ENCODE results near the gene USP22. TPM values are rescaled to one million over a fixed set of nuclear protein-coding genes. Genes with fewer than 3 reads are reported as not detected.

The USP22 gene
- total RNA-seq, 1 experiment from 2014 or later: 224 TPM

DNA sequence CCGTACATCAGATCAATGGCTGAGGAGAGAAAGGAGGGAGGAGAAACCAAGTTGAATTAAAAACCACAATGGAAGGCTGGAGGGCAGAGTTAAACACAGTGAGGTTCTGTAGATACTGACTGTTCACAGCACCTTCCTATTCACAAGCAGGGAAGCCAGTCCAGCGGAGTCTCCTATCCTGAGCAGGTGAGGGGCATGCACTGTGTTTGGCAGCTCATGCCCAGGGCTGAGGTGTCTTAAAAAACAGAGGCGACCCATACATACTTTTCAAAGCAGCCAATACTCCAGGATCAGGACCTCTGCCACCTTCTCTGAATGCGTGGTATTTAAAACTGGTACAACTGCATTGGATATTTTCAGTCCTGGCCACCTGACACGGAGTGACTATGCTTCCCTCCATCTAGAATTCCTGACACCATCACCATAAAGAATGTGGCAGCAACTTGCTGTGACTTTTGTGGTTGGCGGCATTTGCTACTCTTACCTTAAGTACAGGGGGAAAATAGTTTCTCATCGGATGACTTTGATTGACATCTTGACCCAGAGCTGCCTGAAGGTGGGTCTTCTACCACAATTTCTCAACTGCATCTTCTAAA, 21.5 kb downstream of the USP22 start:
- in situ Hi-C loops (cut with HindIII; ENCODE audit: low pct_unique_long_range_greater_than_20kb, low sequenced_read_pairs): no loop called here
- BruUV-seq (replicated peaks): no TSS peak
- no peak for DNase-seq (ENCODE audit: low read depth, low spot score)
- H3K27ac ChIP-seq (ENCODE audit: low read length): no peak overlapping the region
- no peak for ATAC-seq
- intact Hi-C loops (cut with micrococcal nuclease; ENCODE audit: unreplicated experiment): no loop called here
- H3K4me3 ChIP-seq (ENCODE audit: low read depth in 2 of 2, low read length in 2 of 2): no peak overlapping the region
- POLR2A ChIA-PET: no interaction called here
- CTCF ChIA-PET: no interaction called here
- H3K36me3 ChIP-seq (ENCODE audit: control insufficient read depth, insufficient read depth, low read length): peaks cover 42% of the 10 kb centered on the region
- H3K27me3 ChIP-seq (ENCODE audit: control insufficient read depth, insufficient read depth, low read length): no peaks in the 10 kb centered on the region
- TF ChIP-seq, protein P1, sequence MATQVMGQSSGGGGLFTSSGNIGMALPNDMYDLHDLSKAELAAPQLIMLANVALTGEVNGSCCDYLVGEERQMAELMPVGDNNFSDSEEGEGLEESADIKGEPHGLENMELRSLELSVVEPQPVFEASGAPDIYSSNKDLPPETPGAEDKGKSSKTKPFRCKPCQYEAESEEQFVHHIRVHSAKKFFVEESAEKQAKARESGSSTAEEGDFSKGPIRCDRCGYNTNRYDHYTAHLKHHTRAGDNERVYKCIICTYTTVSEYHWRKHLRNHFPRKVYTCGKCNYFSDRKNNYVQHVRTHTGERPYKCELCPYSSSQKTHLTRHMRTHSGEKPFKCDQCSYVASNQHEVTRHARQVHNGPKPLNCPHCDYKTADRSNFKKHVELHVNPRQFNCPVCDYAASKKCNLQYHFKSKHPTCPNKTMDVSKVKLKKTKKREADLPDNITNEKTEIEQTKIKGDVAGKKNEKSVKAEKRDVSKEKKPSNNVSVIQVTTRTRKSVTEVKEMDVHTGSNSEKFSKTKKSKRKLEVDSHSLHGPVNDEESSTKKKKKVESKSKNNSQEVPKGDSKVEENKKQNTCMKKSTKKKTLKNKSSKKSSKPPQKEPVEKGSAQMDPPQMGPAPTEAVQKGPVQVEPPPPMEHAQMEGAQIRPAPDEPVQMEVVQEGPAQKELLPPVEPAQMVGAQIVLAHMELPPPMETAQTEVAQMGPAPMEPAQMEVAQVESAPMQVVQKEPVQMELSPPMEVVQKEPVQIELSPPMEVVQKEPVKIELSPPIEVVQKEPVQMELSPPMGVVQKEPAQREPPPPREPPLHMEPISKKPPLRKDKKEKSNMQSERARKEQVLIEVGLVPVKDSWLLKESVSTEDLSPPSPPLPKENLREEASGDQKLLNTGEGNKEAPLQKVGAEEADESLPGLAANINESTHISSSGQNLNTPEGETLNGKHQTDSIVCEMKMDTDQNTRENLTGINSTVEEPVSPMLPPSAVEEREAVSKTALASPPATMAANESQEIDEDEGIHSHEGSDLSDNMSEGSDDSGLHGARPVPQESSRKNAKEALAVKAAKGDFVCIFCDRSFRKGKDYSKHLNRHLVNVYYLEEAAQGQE (IDR thresholded peaks at IDR 0.05; ENCODE audit: insufficient read depth in 1 of 2, low read depth in 2 of 2, low read length in 1 of 2): no peak
- TF ChIP-seq POLR2AphosphoS5 (IDR thresholded peaks at IDR 0.05; ENCODE audit: low read depth, low read length): no peak
- no peak for TF ChIP-seq SIN3A (IDR thresholded peaks at IDR 0.05; ENCODE audit: borderline replicate concordance, insufficient read depth, low read depth, low read length)
- no peak for TF ChIP-seq TCF7L2 (IDR thresholded peaks at IDR 0.05; ENCODE audit: low read depth, low read length)
- TF ChIP-seq, protein P2, sequence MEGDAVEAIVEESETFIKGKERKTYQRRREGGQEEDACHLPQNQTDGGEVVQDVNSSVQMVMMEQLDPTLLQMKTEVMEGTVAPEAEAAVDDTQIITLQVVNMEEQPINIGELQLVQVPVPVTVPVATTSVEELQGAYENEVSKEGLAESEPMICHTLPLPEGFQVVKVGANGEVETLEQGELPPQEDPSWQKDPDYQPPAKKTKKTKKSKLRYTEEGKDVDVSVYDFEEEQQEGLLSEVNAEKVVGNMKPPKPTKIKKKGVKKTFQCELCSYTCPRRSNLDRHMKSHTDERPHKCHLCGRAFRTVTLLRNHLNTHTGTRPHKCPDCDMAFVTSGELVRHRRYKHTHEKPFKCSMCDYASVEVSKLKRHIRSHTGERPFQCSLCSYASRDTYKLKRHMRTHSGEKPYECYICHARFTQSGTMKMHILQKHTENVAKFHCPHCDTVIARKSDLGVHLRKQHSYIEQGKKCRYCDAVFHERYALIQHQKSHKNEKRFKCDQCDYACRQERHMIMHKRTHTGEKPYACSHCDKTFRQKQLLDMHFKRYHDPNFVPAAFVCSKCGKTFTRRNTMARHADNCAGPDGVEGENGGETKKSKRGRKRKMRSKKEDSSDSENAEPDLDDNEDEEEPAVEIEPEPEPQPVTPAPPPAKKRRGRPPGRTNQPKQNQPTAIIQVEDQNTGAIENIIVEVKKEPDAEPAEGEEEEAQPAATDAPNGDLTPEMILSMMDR (IDR thresholded peaks at IDR 0.05): no peak
- H3K9me3 ChIP-seq (ENCODE audit: control insufficient read depth, insufficient read depth, low read depth, low read length): no peaks in the 10 kb centered on the region
- H3K4me1 ChIP-seq (ENCODE audit: control insufficient read depth, insufficient read depth, low read length): peaks cover 4% of the 10 kb centered on the region; the same call in 1 of the 2 replicates

DNA sequence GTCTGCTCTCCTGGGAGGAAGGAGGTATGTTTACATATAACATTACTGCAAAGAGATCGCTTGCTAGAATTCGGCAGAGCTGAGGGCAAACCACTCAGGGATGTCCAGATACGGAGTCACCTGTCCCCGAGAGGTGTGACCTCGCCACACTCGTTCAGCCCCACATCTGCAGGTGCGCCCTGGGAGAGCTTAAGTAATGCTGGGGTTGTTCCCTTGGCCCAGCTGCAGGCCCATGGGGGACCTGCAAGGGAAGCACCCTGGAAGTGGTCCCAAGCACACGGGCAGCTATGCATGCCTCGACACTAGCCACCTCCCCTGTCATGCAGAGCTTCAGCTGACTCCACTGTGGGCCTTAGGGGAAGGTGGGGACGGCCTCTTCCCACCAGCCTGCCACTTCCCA, 22.2 kb downstream of the USP22 start:
- no TSS peak for BruUV-seq (replicated peaks)
- DNase-seq (ENCODE audit: low read depth, low spot score): no peak
- peaks cover 39% of the 10 kb centered on the region for H3K36me3 ChIP-seq (ENCODE audit: control insufficient read depth, insufficient read depth, low read length)
- no peak overlapping the region for H3K27ac ChIP-seq (ENCODE audit: low read length)
- no peak for TF ChIP-seq TCF7L2 (IDR thresholded peaks at IDR 0.05; ENCODE audit: low read depth, low read length)
- no peak for TF ChIP-seq SIN3A (IDR thresholded peaks at IDR 0.05; ENCODE audit: borderline replicate concordance, insufficient read depth, low read depth, low read length)
- peaks cover 4% of the 10 kb centered on the region; the same call in 1 of the 2 replicates for H3K4me1 ChIP-seq (ENCODE audit: control insufficient read depth, insufficient read depth, low read length)
- in situ Hi-C loops (cut with HindIII; ENCODE audit: low pct_unique_long_range_greater_than_20kb, low sequenced_read_pairs) (no loop called here), intact Hi-C loops (cut with micrococcal nuclease; ENCODE audit: unreplicated experiment) (no loop called here)
- no peak for ATAC-seq
- no peaks in the 10 kb centered on the region for H3K9me3 ChIP-seq (ENCODE audit: control insufficient read depth, insufficient read depth, low read depth, low read length)
- POLR2A ChIA-PET: interaction anchor here (0.7 kb wide), 1 partner anchor 22 kb away, joined by 4 read pairs; the partner anchor contains the start of gene USP22
- no peaks in the 10 kb centered on the region for H3K27me3 ChIP-seq (ENCODE audit: control insufficient read depth, insufficient read depth, low read length)
- H3K4me3 ChIP-seq (ENCODE audit: low read depth in 2 of 2, low read length in 2 of 2): no peak overlapping the region
- CTCF ChIA-PET: no interaction called here

DNA sequence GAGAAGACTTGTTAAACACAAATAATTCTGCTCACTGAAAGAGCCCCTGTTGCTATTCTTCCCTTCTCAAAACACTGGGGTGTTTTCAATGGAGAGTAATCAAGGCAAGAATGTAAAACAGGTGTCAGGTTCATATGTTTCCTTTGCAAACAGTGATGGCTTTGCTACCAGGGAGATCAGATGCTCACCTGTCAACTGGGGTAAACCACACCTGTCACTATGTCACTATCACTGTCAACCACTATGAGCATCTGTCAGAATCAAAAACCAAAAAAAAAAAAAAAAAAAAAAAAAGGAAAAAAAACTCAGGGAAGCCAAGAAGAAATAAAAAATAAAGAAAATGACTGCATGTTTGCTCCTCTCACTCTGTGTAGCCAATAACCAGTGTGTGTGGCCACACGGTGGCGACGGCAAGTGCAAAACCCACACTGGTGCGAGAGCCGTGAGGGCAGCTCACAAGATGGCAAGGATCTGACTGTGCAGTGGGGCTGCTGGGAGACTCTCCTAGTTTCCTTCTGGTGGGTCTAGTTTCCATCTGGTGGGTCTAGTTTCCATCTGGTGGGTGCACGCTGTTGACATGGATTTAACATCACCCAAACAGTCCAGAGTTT, 22.7 kb downstream of the USP22 start:
- H3K36me3 ChIP-seq (ENCODE audit: control insufficient read depth, insufficient read depth, low read length): peaks cover 39% of the 10 kb centered on the region
- DNase-seq (ENCODE audit: low read depth, low spot score) (no peak), ATAC-seq (no peak)
- H3K4me3 ChIP-seq (ENCODE audit: low read depth in 2 of 2, low read length in 2 of 2): no peak overlapping the region
- CTCF ChIA-PET: no interaction called here
- TF ChIP-seq TCF7L2 (IDR thresholded peaks at IDR 0.05; ENCODE audit: low read depth, low read length) (no peak), SIN3A (IDR thresholded peaks at IDR 0.05; ENCODE audit: borderline replicate concordance, insufficient read depth, low read depth, low read length) (no peak), POLR2AphosphoS5 (IDR thresholded peaks at IDR 0.05; ENCODE audit: low read depth, low read length) (no peak)
- TF ChIP-seq, protein P1 (IDR thresholded peaks at IDR 0.05; ENCODE audit: insufficient read depth in 1 of 2, low read depth in 2 of 2, low read length in 1 of 2): no peak
- TF ChIP-seq, protein P2 (IDR thresholded peaks at IDR 0.05): no peak
- H3K27ac ChIP-seq (ENCODE audit: low read length): no peak overlapping the region
- no TSS peak for BruUV-seq (replicated peaks)
- H3K4me1 ChIP-seq (ENCODE audit: control insufficient read depth, insufficient read depth, low read length): 0 out of 2 replicates have a peak, but pooled peaks cover under 1% of the 10 kb centered on the region
- no peaks in the 10 kb centered on the region for H3K27me3 ChIP-seq (ENCODE audit: control insufficient read depth, insufficient read depth, low read length)
- intact Hi-C loops (cut with micrococcal nuclease; ENCODE audit: unreplicated experiment): no loop called here
- POLR2A ChIA-PET: interaction anchor here (0.7 kb wide), 1 partner anchor 23 kb away, joined by 4 read pairs; the partner anchor contains the start of gene USP22
- in situ Hi-C loops (cut with HindIII; ENCODE audit: low pct_unique_long_range_greater_than_20kb, low sequenced_read_pairs): no loop called here
- no peaks in the 10 kb centered on the region for H3K9me3 ChIP-seq (ENCODE audit: control insufficient read depth, insufficient read depth, low read depth, low read length)
